GM21529 (cell line): ENCODE results near the gene IL12RB2.

Experiments
- ATAC-seq: cut with Tn5 transposase; IDR thresholded peaks from one replicate; pipeline ENCODE4 v1.9.1; 2021; ENCODE audit not compliant: unreplicated experiment

IL12RB2 gene

GRCh38 chr1:67308136-67308535 is 463 bp downstream of the IL12RB2 start:
- no peak for ATAC-seq

DNA sequence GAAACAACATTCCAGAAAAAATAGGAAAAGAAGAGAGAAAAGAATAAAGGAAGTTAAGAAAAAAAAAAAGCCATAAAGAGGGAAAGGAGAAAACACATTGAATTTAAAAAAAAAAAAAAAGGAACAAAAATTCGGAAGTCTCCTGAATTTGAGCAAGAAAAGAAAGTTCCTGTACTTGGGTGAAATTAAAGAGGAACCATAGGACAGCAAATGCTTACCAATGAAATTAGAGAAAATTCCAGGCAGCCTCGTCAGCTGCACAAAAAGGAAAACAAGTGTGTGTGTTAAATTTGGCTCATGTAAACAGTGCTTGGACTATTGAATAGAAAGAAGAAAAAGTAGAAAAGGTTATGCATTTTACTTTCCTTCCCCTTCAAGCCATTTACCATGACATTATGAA is 4.9 kb downstream of the IL12RB2 start:
- no peak for ATAC-seq

DNA sequence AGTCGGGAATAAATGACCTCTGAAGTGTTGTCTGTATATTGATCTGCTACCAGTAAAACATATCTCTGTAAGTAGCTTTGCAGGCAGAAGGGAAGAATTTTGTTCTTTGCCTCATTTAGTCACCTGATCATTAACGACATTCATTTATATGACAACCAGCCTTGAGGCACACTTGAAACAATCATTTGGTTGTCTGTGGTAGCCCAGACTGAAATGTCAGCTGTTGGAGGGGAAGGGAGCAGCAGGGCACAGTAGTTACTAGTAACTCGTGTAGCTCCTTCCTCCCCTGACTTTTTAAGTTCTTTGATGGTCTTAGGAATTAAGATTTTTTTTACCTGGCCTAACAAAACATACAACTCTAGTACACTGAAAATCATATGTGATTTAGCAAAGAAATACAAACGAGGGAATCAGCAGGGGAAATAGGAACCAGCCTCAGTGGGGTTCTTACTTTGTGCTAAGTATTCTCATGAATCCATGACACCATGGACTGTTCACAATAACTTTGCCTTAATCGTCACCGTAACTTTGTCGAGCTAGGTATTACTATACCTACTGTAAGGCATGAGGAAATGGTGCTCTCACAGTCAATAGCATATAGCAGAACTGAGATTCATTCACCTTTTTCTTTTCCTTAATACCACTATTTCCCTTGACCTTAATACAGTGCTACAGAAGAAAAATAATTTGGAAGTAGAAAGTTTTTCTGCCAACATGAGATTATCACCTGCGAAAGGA is 6.4 kb downstream of the IL12RB2 start:
- no peak for ATAC-seq

GRCh38 chr1:67314696-67315095 is 7.0 kb downstream of the IL12RB2 start:
- no peak for ATAC-seq

DNA sequence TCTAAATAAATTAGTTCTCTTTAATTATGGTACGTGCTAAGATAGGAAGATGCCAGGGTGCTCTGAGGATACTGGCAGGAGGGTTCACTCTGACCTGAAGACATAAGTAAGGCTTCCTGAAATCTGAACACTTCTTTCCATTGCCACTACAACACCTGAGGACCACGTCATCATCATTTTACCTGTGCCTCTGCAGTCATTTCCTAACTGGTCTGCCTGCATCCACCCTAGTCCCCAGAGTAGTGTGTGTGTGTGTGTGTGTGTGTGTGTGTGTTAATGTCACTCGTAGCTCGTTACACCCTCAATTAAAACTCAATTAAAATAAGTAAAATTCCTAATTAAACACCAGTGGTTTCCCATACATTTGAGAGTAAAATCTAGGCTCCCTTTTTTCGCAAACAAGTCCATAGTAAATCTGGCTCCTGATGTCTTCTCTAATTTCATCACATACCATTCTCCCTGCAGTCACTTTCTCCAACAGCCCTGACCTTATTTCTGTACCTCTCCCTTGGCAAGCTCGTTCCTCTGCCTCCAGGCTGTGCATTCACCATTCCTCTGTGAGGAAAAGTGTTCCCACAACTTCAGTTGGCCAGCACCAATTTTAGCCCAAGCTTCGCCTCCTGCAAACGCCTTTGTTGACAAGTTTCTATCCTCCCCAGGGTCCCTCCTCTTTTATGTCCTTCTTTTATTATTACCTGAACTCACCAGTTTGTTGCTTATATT is 8.7 kb downstream of the IL12RB2 start:
- ATAC-seq: no peak

DNA sequence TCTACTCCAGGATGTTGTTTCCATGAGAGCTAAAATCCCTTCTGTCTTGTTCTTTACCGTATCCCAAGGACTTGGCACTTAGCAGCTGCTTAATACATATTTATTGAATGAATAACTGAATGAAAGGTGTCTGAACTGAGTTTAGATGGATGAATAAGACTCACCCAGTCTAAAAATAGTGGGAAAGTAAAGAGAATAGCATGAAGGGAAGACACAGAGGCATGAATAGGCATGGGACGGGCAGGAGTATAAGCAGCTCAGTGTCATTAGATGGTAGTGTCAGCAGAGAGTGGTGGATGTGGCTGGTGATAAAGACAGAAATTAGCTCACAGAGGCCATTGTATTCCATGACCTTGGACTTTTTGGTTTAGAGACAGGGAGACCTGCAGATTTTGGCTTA is 9.2 kb downstream of the IL12RB2 start:
- no peak for ATAC-seq

- ATAC-seq: no peak
These were observed 10.1 kb downstream of the IL12RB2 start for GRCh38 chr1:67317803-67318202.

DNA sequence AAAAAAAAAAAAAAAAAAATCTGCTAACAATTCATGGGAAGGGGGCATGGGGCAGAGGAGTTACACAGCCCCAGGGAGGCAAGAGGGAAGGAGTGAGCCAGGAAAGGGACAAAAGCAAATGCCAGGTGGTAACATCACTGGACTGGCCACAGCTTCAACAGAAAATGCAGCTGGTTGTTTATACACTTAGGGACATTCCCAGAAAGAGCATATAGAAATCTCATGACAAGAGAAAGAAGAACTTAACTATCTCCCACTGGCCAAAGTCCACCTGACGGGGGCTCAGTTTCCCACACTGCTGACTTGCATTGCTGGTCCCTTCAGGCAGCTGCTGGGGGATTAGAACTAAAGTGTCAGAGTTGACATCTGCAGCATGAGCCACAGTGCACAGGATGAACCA is 14.8 kb downstream of the IL12RB2 start:
- ATAC-seq: no peak

GRCh38 chr1:67323087-67323486 is 15.4 kb downstream of the IL12RB2 start:
- no peak for ATAC-seq

DNA sequence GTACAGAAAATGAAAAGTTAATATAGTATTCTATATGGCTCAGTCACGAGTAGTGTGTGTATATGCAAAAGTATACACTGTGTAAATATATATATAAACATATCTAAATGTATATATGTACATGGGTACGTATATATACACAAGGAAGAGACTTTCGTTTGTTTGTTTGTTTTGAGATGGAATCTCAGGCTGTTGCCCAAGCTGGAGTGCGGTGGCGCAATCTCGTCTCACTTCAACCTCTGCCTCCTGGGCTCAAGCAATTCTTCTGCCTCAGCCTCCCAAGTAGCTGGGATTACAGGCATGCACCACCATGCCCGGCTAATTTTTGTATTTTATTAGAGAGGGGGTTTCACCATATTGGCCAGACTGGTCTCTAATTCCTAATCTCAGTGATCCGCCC is 16.4 kb downstream of the IL12RB2 start:
- no peak for ATAC-seq

GRCh38 chr1:67327864-67328466 is 20.3 kb downstream of the IL12RB2 start:
- ATAC-seq: no peak

GRCh38 chr1:67332653-67333529 is 25.2 kb downstream of the IL12RB2 start:
- ATAC-seq: peak; percentile 92

DNA sequence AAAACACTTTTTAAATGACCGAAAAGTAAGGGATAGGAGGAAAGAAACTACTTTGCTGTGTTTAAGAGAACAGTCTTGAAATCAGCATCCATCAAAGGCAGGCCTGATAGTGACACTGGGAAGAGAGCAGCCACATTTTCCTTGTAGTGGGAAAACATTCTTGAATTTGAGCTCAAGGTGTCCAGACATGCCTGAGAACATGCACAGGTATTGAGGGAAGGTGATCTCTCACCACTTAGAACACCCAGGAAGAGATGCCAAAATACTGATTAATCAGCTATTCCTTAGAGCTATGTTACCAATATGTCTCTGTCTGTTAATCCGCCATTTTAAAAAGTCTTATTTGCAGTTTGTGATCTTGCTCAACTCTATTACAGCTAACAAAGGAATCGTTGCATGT is 25.9 kb downstream of the IL12RB2 start:
- no peak for ATAC-seq

GRCh38 chr1:67335411-67335810 is 27.7 kb downstream of the IL12RB2 start:
- no peak for ATAC-seq

GRCh38 chr1:67336157-67336556 is 28.5 kb downstream of the IL12RB2 start:
- ATAC-seq: no peak

- no peak for ATAC-seq
These were observed 29.1 kb downstream of the IL12RB2 start for GRCh38 chr1:67336783-67337182.

DNA sequence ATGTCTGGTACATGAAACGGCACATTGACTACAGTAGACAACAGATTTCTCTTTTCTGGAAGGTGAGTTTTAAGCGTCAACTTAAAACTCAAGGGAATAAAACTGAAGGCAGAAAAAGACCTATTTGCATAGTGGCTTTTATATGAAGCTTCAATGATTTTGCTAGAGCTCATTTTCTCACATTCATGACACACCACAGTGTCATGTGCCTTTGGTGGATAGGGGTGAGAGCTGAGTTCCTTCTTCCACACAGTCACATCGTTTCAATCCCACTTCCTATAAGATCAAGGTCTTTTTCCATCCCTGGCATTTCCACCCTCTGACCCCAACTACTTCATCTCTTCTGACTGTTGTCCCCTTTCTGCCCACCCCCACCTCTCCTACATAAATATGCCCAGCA is 31.0 kb downstream of the IL12RB2 start:
- ATAC-seq: peak; percentile 34

GRCh38 chr1:67339623-67340343 is 32.1 kb downstream of the IL12RB2 start:
- ATAC-seq: peak; percentile 40

GRCh38 chr1:67342076-67342890 is 34.6 kb downstream of the IL12RB2 start:
- peak; percentile 28 for ATAC-seq

DNA sequence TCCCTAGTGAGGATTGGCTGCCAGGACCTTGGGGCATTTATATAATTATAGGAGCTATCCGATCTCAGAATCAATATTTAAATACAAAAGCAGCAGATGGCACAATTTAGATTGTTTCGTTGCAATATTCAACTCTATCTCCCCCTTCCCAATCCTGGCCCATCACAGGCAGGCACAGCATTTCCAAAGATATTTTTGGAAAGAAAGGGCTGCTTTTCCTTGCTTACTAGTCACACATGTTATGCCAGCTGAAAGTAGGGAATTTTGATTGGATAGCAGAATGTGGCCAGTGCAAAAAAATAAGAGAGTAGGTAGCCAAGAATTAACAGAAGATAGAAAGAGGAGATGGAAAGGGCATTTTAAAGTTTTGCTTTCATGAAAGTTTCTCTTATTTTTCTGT is 37.9 kb downstream of the IL12RB2 start:
- no peak for ATAC-seq
